HG03432 (cell line): ENCODE data around the gene GON4L.
"Not testable (repeated sequence)": the region's sequence is repeated elsewhere in the genome, so short reads cannot be mapped to it uniquely, and the experiment has no call there.

ENCODE experiments used
- ATAC-seq: cut with Tn5 transposase; IDR thresholded peaks from one replicate; pipeline ENCODE4 v1.9.1; 2021; ENCODE audit warnings: mild to moderate bottlenecking, moderate library complexity; ENCODE audit not compliant: unreplicated experiment

GON4L gene

GRCh38 chr1:155872527-155872926 is 15.5 kb upstream of the GON4L start:
- no peak for ATAC-seq

GRCh38 chr1:155871390-155871789 is 14.4 kb upstream of the GON4L start:
- ATAC-seq = no peak

GRCh38 chr1:155867766-155868165 is 10.8 kb upstream of the GON4L start:
- no peak for ATAC-seq

- ATAC-seq = no peak
Measured at GRCh38 chr1:155864393-155864792, 7.4 kb upstream of the GON4L start.

GRCh38 chr1:155861896-155862295 is 4.9 kb upstream of the GON4L start:
- no peak for ATAC-seq

GRCh38 chr1:155860970-155861510 is 4.0 kb upstream of the GON4L start:
- ATAC-seq = no peak

- ATAC-seq = peak; percentile 33
Measured at GRCh38 chr1:155859881-155860871, 3.2 kb upstream of the GON4L start.

GRCh38 chr1:155859234-155859829 is 2.3 kb upstream of the GON4L start, which contains the start of gene SYT11:
TSS of gene SYT11 (plus strand) at chr1:155859567. CDS start at chr1:155859762, 195 bp downstream.
- ATAC-seq = peak; percentile 58

- ATAC-seq = peak; percentile 1
Measured at GRCh38 chr1:155858800-155859233, 1.8 kb upstream of the GON4L start.

GRCh38 chr1:155856257-155856974 is 598 bp downstream of the GON4L start:
- no peak for ATAC-seq

GRCh38 chr1:155850345-155850744 is 6.7 kb downstream of the GON4L start:
- ATAC-seq = no peak

- ATAC-seq = no peak
Measured at GRCh38 chr1:155847823-155848529, 9.0 kb downstream of the GON4L start.

GRCh38 chr1:155844860-155845421 is 12.1 kb downstream of the GON4L start:
- ATAC-seq = no peak

- no peak for ATAC-seq
Measured at GRCh38 chr1:155840386-155840785, 16.6 kb downstream of the GON4L start.

GRCh38 chr1:155835548-155835947 is 21.5 kb downstream of the GON4L start:
- ATAC-seq = no peak

GRCh38 chr1:155834927-155835399 is 22.1 kb downstream of the GON4L start:
- not testable (repeated sequence) for ATAC-seq

GRCh38 chr1:155834296-155834926 is 22.6 kb downstream of the GON4L start:
- no peak for ATAC-seq

GRCh38 chr1:155833665-155834295 is 23.2 kb downstream of the GON4L start:
- ATAC-seq = no peak
